Activated gamma-delta T cell treated with anti-CD3 and anti-CD28 coated beads, Interleukin-2, amount 50 U/mL, for 16 hours (primary cell): ENCODE data around the gene FAM184B.

Source experiments
- DNase-seq: peaks from one replicate; pipeline ENCODE4 v3.0.0-alpha.2; 2020; ENCODE audit warnings: low read depth

FAM184B gene

GRCh38 chr4:17635056-17635455 lies 146.4 kb downstream of the FAM184B start:
- no peak for DNase-seq

GRCh38 chr4:17633600-17633999 lies 147.8 kb downstream of the FAM184B start:
- no peak for DNase-seq

- no peak for DNase-seq
These were observed 151.2 kb downstream of the FAM184B start for GRCh38 chr4:17630228-17630627.

- DNase-seq: no peak
These were observed 156.6 kb downstream of the FAM184B start for GRCh38 chr4:17624821-17625220.

- no peak for DNase-seq
These were observed 157.9 kb downstream of the FAM184B start for GRCh38 chr4:17623451-17624001.

- no peak for DNase-seq
These were observed 161.9 kb downstream of the FAM184B start for GRCh38 chr4:17619416-17620105.

- no peak for DNase-seq
These were observed 162.5 kb downstream of the FAM184B start for GRCh38 chr4:17618926-17619325.

GRCh38 chr4:17616283-17616682 lies 165.1 kb downstream of the FAM184B start:
- DNase-seq: no peak

- DNase-seq: peak; percentile 94
These were observed 166.8 kb downstream of the FAM184B start, which contains the start of gene MED28 for GRCh38 chr4:17614416-17615299. MED28 (plus strand) TSS chr4:17614641; CDS start chr4:17614655, 14 bp downstream.

- no peak for DNase-seq
These were observed 167.5 kb downstream of the FAM184B start for GRCh38 chr4:17613761-17614415.

GRCh38 chr4:17605236-17605635 lies 176.2 kb downstream of the FAM184B start:
- DNase-seq: no peak

- DNase-seq: no peak
These were observed 181.6 kb downstream of the FAM184B start for GRCh38 chr4:17599826-17600225.

- DNase-seq: no peak
These were observed 183.9 kb downstream of the FAM184B start for GRCh38 chr4:17597517-17597916.

- no peak for DNase-seq
These were observed 185.9 kb downstream of the FAM184B start for GRCh38 chr4:17595471-17596005.

GRCh38 chr4:17589355-17589754 lies 192.1 kb downstream of the FAM184B start:
- no peak for DNase-seq

GRCh38 chr4:17587094-17587822 lies 194.2 kb downstream of the FAM184B start:
- no peak for DNase-seq

- DNase-seq: no peak
These were observed 196.8 kb downstream of the FAM184B start for GRCh38 chr4:17584521-17585213.

- DNase-seq: no peak
These were observed 197.5 kb downstream of the FAM184B start for GRCh38 chr4:17583941-17584340.

GRCh38 chr4:17583276-17583675 lies 198.1 kb downstream of the FAM184B start:
- DNase-seq: no peak

GRCh38 chr4:17580969-17581368 lies 200.5 kb downstream of the FAM184B start:
- DNase-seq: no peak
